ENCODE data around the gene SEC61B. TPM values are rescaled to one million over a fixed set of nuclear protein-coding genes. Genes with fewer than 3 reads are reported as not detected.

SEC61B gene
- total and polyA plus RNA-seq, 3 experiments from 2014 or later, result 195 to 433 (median 202) TPM

- no peak for DNase-seq
- POLR2A ChIA-PET, result no interaction called here
- H3K36me3 ChIP-seq (ENCODE audit: insufficient read depth, low read length), result no peaks in the 10 kb centered on the region
- Mint-ChIP-seq H3K27me3 (peaks cover 6 to 19% of the 10 kb centered on the region in 2 donors), H3K4me1 (no peaks in the 10 kb centered on the region), H3K27ac (no peak overlapping the region), H3K4me3 (no peak overlapping the region), H3K9me3 (no peaks in the 10 kb centered on the region), H3K36me3 (no peaks in the 10 kb centered on the region)
- no peaks in the 10 kb centered on the region for H3K27me3 ChIP-seq (ENCODE audit: insufficient read depth, low read length, poor library complexity, severe bottlenecking)
- no peak overlapping the region for H3K4me3 ChIP-seq (ENCODE audit: low read length)
- CTCF ChIA-PET, result interaction anchor here (1.4 kb wide), 1 partner anchor 9 kb away, joined by 4 read pairs; no protein-coding TSS in a partner anchor
- no peaks in the 10 kb centered on the region for H3K4me1 ChIP-seq (ENCODE audit: insufficient read depth, low read length)
- no peak overlapping the region for H3K27ac ChIP-seq (ENCODE audit: low read depth, low read length)
- no peaks in the 10 kb centered on the region for H3K9me3 ChIP-seq (ENCODE audit: low read length)
These were observed 50.8 kb downstream of the SEC61B start for GRCh38 chr9:99272836-99273235.

GRCh38 chr9:99274016-99274415 lies 51.9 kb downstream of the SEC61B start:
- Mint-ChIP-seq H3K36me3 (no peaks in the 10 kb centered on the region), H3K27me3 (peaks cover 6 to 19% of the 10 kb centered on the region in 2 donors), H3K4me3 (no peak overlapping the region), H3K9me3 (no peaks in the 10 kb centered on the region), H3K4me1 (no peaks in the 10 kb centered on the region), H3K27ac (no peak overlapping the region)
- H3K9me3 ChIP-seq (ENCODE audit: low read length), result no peaks in the 10 kb centered on the region
- ChIA-PET POLR2A (no interaction called here), CTCF (interaction anchor here (1.4 kb wide), 1 partner anchor 8 kb away, joined by 4 read pairs; no protein-coding TSS in a partner anchor)
- no peaks in the 10 kb centered on the region for H3K36me3 ChIP-seq (ENCODE audit: insufficient read depth, low read length)
- no peak overlapping the region for H3K27ac ChIP-seq (ENCODE audit: low read depth, low read length)
- no peaks in the 10 kb centered on the region for H3K27me3 ChIP-seq (ENCODE audit: insufficient read depth, low read length, poor library complexity, severe bottlenecking)
- DNase-seq, result no peak
- H3K4me3 ChIP-seq (ENCODE audit: low read length), result no peak overlapping the region
- H3K4me1 ChIP-seq (ENCODE audit: insufficient read depth, low read length), result no peaks in the 10 kb centered on the region

- no peaks in the 10 kb centered on the region for H3K27me3 ChIP-seq (ENCODE audit: insufficient read depth, low read length, poor library complexity, severe bottlenecking)
- Mint-ChIP-seq H3K27ac (no peak overlapping the region), H3K4me1 (no peaks in the 10 kb centered on the region), H3K36me3 (no peaks in the 10 kb centered on the region), H3K4me3 (no peak overlapping the region), H3K27me3 (peaks cover 6 to 19% of the 10 kb centered on the region in 2 donors), H3K9me3 (no peaks in the 10 kb centered on the region)
- no peak for DNase-seq
- H3K27ac ChIP-seq (ENCODE audit: low read depth, low read length), result no peak overlapping the region
- no peaks in the 10 kb centered on the region for H3K36me3 ChIP-seq (ENCODE audit: insufficient read depth, low read length)
- ChIA-PET CTCF (no interaction called here), POLR2A (no interaction called here)
- no peaks in the 10 kb centered on the region for H3K9me3 ChIP-seq (ENCODE audit: low read length)
- no peak overlapping the region for H3K4me3 ChIP-seq (ENCODE audit: low read length)
- no peaks in the 10 kb centered on the region for H3K4me1 ChIP-seq (ENCODE audit: insufficient read depth, low read length)
These were observed 52.4 kb downstream of the SEC61B start for GRCh38 chr9:99274495-99274894.

Other genes with a start within 250 kb of the SEC61B start
- 10 to 100 TPM; 36.6 to 41.9 TPM for gene TGFBR1, start 117.2 kb upstream of the SEC61B start, total RNA-seq
- gene TGFBR1, start 117.2 kb upstream of the SEC61B start, polyA plus RNA-seq, result 34.4 TPM
- gene ALG2, start 340 bp upstream of the SEC61B start, total RNA-seq, result 10 to 100 TPM; 30.1 to 33.2 TPM
- 31.4 TPM for gene ALG2, start 340 bp upstream of the SEC61B start, polyA plus RNA-seq